ENCODE data around the gene CLDN2.

CLDN2 gene

GRCh38 chrX:106940068-106940467 is 19.9 kb downstream of the CLDN2 start:
- Histone ChIP-seq H3K27me3 (ENCODE audit: control insufficient read depth, insufficient read depth, low read length) (no peaks in the 10 kb centered on the region; the same call in 1 of the 2 replicates), H3K27ac (ENCODE audit: low read depth, low read length) (no peak overlapping the region), H3K9ac (ENCODE audit: low read depth, low read length) (no peak overlapping the region), H3K36me3 (ENCODE audit: control insufficient read depth, insufficient read depth, low read length) (peaks cover 16% of the 10 kb centered on the region), H3K4me1 (ENCODE audit: control insufficient read depth, insufficient read depth, low read length) (no peaks in the 10 kb centered on the region), H3K4me3 (ENCODE audit: low read depth, low read length) (no peak overlapping the region), H3K9me3 (ENCODE audit: control insufficient read depth, insufficient read depth, low read length) (no peaks in the 10 kb centered on the region)

DNA sequence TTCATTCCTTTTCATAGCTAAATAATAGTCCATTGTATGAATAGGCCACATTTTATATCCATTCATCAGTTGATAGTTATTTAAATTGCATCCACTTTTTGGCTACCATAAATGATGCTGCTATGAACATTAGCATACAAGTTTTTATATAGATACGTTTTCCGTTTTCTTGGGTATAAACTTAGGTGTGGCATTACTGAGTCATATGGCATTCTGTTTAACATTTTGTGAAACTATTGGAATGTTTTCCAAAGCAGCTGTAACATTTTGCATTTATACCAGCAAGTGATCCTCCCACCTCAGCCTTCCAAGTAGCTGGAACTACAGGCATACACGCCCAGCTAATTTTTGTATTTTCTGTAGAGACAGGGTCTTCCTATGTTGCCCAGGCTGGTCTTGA is 26.3 kb downstream of the CLDN2 start:
- Histone ChIP-seq H3K9ac (ENCODE audit: low read depth, low read length) (no peak overlapping the region), H3K36me3 (ENCODE audit: control insufficient read depth, insufficient read depth, low read length) (peaks cover 10% of the 10 kb centered on the region), H3K27ac (ENCODE audit: low read depth, low read length) (no peak overlapping the region), H3K9me3 (ENCODE audit: control insufficient read depth, insufficient read depth, low read length) (no peaks in the 10 kb centered on the region), H3K4me3 (ENCODE audit: low read depth, low read length) (no peak overlapping the region), H3K4me1 (ENCODE audit: control insufficient read depth, insufficient read depth, low read length) (no peaks in the 10 kb centered on the region), H3K27me3 (ENCODE audit: control insufficient read depth, insufficient read depth, low read length) (no peaks in the 10 kb centered on the region; the same call in none of the 2 replicates)

- H3K36me3 ChIP-seq (ENCODE audit: control insufficient read depth, insufficient read depth, low read length), result no peaks in the 10 kb centered on the region
- H3K4me1 ChIP-seq (ENCODE audit: control insufficient read depth, insufficient read depth, low read length), result no peaks in the 10 kb centered on the region
- H3K27me3 ChIP-seq (ENCODE audit: control insufficient read depth, insufficient read depth, low read length), result no peaks in the 10 kb centered on the region; the same call in 1 of the 2 replicates
- H3K9ac ChIP-seq (ENCODE audit: low read depth, low read length), result no peak overlapping the region
- no peaks in the 10 kb centered on the region for H3K9me3 ChIP-seq (ENCODE audit: control insufficient read depth, insufficient read depth, low read length)
- no peak overlapping the region for H3K27ac ChIP-seq (ENCODE audit: low read depth, low read length)
- H3K4me3 ChIP-seq (ENCODE audit: low read depth, low read length), result no peak overlapping the region
Measured at GRCh38 chrX:106948641-106949040, 28.4 kb downstream of the CLDN2 start.

- H3K27ac ChIP-seq (ENCODE audit: low read depth, low read length), result no peak overlapping the region
- H3K27me3 ChIP-seq (ENCODE audit: control insufficient read depth, insufficient read depth, low read length), result no peaks in the 10 kb centered on the region; the same call in 1 of the 2 replicates
- H3K9ac ChIP-seq (ENCODE audit: low read depth, low read length), result no peak overlapping the region
- H3K4me1 ChIP-seq (ENCODE audit: control insufficient read depth, insufficient read depth, low read length), result no peaks in the 10 kb centered on the region
- H3K4me3 ChIP-seq (ENCODE audit: low read depth, low read length), result no peak overlapping the region
- no peaks in the 10 kb centered on the region for H3K9me3 ChIP-seq (ENCODE audit: control insufficient read depth, insufficient read depth, low read length)
- 0 out of 2 replicates have a peak, but pooled peaks cover 5% of the 10 kb centered on the region for H3K36me3 ChIP-seq (ENCODE audit: control insufficient read depth, insufficient read depth, low read length)
Measured at GRCh38 chrX:106949366-106949765, 29.2 kb downstream of the CLDN2 start.

DNA sequence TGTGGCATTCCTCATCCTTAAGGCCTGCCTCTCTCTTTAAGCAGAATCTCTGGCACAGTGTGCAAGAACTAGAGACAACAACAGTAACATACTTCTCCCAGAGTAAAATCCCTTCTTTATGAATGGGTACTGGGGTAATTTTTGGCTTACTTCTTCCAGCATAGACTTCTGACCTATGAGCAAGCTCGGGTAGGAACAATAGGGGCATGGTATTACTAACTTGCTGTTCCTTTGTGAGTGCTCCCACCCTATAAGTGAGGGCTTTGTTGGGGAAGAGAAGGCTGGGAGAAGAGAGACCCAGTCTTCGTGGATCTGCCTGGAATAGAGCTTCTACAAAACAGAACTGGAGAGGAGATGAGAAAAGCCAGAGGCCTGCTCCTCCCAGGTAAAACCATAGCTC is 30.2 kb downstream of the CLDN2 start:
- H3K9me3 ChIP-seq (ENCODE audit: control insufficient read depth, insufficient read depth, low read length), result no peaks in the 10 kb centered on the region
- no peak overlapping the region for H3K9ac ChIP-seq (ENCODE audit: low read depth, low read length)
- H3K4me3 ChIP-seq (ENCODE audit: low read depth, low read length), result no peak overlapping the region
- H3K27me3 ChIP-seq (ENCODE audit: control insufficient read depth, insufficient read depth, low read length), result no peaks in the 10 kb centered on the region; the same call in 1 of the 2 replicates
- H3K36me3 ChIP-seq (ENCODE audit: control insufficient read depth, insufficient read depth, low read length), result 0 out of 2 replicates have a peak, but pooled peaks cover 10% of the 10 kb centered on the region
- no peaks in the 10 kb centered on the region for H3K4me1 ChIP-seq (ENCODE audit: control insufficient read depth, insufficient read depth, low read length)
- H3K27ac ChIP-seq (ENCODE audit: low read depth, low read length), result no peak overlapping the region

GRCh38 chrX:106951230-106951629 is 31.0 kb downstream of the CLDN2 start:
- Histone ChIP-seq H3K9me3 (ENCODE audit: control insufficient read depth, insufficient read depth, low read length) (no peaks in the 10 kb centered on the region), H3K27ac (ENCODE audit: low read depth, low read length) (no peak overlapping the region), H3K4me3 (ENCODE audit: low read depth, low read length) (no peak overlapping the region), H3K27me3 (ENCODE audit: control insufficient read depth, insufficient read depth, low read length) (no peaks in the 10 kb centered on the region; the same call in 1 of the 2 replicates), H3K36me3 (ENCODE audit: control insufficient read depth, insufficient read depth, low read length) (0 out of 2 replicates have a peak, but pooled peaks cover 15% of the 10 kb centered on the region), H3K4me1 (ENCODE audit: control insufficient read depth, insufficient read depth, low read length) (no peaks in the 10 kb centered on the region), H3K9ac (ENCODE audit: low read depth, low read length) (no peak overlapping the region)

GRCh38 chrX:106952089-106952488 is 31.9 kb downstream of the CLDN2 start:
- H3K9ac ChIP-seq (ENCODE audit: low read depth, low read length), result no peak overlapping the region
- no peaks in the 10 kb centered on the region for H3K9me3 ChIP-seq (ENCODE audit: control insufficient read depth, insufficient read depth, low read length)
- H3K27ac ChIP-seq (ENCODE audit: low read depth, low read length), result no peak overlapping the region
- no peak overlapping the region for H3K4me3 ChIP-seq (ENCODE audit: low read depth, low read length)
- H3K27me3 ChIP-seq (ENCODE audit: control insufficient read depth, insufficient read depth, low read length), result no peaks in the 10 kb centered on the region; the same call in 1 of the 2 replicates
- H3K36me3 ChIP-seq (ENCODE audit: control insufficient read depth, insufficient read depth, low read length), result 0 out of 2 replicates have a peak, but pooled peaks cover 15% of the 10 kb centered on the region
- no peaks in the 10 kb centered on the region for H3K4me1 ChIP-seq (ENCODE audit: control insufficient read depth, insufficient read depth, low read length)

- Histone ChIP-seq H3K36me3 (ENCODE audit: control insufficient read depth, insufficient read depth, low read length) (peaks cover 16% of the 10 kb centered on the region; the same call in 1 of the 2 replicates), H3K4me1 (ENCODE audit: control insufficient read depth, insufficient read depth, low read length) (no peaks in the 10 kb centered on the region), H3K27me3 (ENCODE audit: control insufficient read depth, insufficient read depth, low read length) (no peaks in the 10 kb centered on the region; the same call in 1 of the 2 replicates)
Measured at GRCh38 chrX:106952538-106952937, 32.3 kb downstream of the CLDN2 start.

DNA sequence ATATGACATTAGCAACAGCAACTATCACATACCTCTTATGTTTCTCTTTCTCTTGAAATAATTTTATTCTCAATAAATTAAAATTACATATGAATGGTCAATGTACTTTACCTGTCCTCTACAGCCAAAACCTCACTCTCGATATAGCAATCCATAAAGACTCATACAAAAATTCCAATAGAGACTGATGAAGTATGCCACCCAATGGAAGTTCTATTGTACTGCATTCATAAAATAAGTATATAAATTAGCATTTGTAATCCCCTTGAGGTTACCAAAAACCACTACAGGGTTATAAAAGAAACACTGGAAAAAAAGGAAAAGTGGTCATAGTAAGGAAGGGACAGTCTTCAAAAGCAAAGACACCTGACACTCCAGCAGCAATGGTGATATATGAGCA is 32.8 kb downstream of the CLDN2 start:
- H3K4me1 ChIP-seq (ENCODE audit: control insufficient read depth, insufficient read depth, low read length), result no peaks in the 10 kb centered on the region
- no peaks in the 10 kb centered on the region for H3K9me3 ChIP-seq (ENCODE audit: control insufficient read depth, insufficient read depth, low read length)
- no peak overlapping the region for H3K4me3 ChIP-seq (ENCODE audit: low read depth, low read length)
- H3K36me3 ChIP-seq (ENCODE audit: control insufficient read depth, insufficient read depth, low read length), result peaks cover 20% of the 10 kb centered on the region; the same call in 1 of the 2 replicates
- no peak overlapping the region for H3K27ac ChIP-seq (ENCODE audit: low read depth, low read length)
- H3K9ac ChIP-seq (ENCODE audit: low read depth, low read length), result no peak overlapping the region
- H3K27me3 ChIP-seq (ENCODE audit: control insufficient read depth, insufficient read depth, low read length), result no peaks in the 10 kb centered on the region; the same call in 1 of the 2 replicates

More at GRCh38 chrX:106952538-106952937, 32.3 kb downstream of the CLDN2 start:
- Histone ChIP-seq H3K9ac (ENCODE audit: low read depth, low read length) (no peak overlapping the region), H3K4me3 (ENCODE audit: low read depth, low read length) (no peak overlapping the region), H3K27ac (ENCODE audit: low read depth, low read length) (no peak overlapping the region), H3K9me3 (ENCODE audit: control insufficient read depth, insufficient read depth, low read length) (no peaks in the 10 kb centered on the region)

DNA sequence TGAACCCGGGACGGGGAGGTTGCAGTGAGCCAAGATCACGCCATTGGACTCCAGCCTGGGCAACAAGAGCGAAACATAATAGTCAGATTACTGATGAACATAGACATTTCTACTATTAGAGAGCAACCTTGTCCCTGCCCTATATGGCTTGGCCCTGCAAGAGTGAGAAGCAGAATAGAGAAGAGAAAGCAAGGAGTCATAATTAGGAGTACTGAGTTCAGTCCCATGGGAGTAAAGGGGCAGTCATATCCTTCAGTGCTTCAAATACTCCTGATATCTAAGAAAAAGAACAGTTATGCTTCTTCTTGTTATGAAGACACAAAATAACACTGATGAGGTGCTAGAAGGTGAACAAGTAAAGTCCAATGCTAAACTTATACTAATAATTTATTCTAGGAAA is 33.8 kb downstream of the CLDN2 start:
- H3K36me3 ChIP-seq (ENCODE audit: control insufficient read depth, insufficient read depth, low read length), result peaks cover 25% of the 10 kb centered on the region; the same call in 1 of the 2 replicates
- no peaks in the 10 kb centered on the region; the same call in 1 of the 2 replicates for H3K27me3 ChIP-seq (ENCODE audit: control insufficient read depth, insufficient read depth, low read length)
- no peaks in the 10 kb centered on the region for H3K4me1 ChIP-seq (ENCODE audit: control insufficient read depth, insufficient read depth, low read length)
- no peaks in the 10 kb centered on the region for H3K9me3 ChIP-seq (ENCODE audit: control insufficient read depth, insufficient read depth, low read length)
- H3K9ac ChIP-seq (ENCODE audit: low read depth, low read length), result no peak overlapping the region
- H3K27ac ChIP-seq (ENCODE audit: low read depth, low read length), result no peak overlapping the region
- no peak overlapping the region for H3K4me3 ChIP-seq (ENCODE audit: low read depth, low read length)

DNA sequence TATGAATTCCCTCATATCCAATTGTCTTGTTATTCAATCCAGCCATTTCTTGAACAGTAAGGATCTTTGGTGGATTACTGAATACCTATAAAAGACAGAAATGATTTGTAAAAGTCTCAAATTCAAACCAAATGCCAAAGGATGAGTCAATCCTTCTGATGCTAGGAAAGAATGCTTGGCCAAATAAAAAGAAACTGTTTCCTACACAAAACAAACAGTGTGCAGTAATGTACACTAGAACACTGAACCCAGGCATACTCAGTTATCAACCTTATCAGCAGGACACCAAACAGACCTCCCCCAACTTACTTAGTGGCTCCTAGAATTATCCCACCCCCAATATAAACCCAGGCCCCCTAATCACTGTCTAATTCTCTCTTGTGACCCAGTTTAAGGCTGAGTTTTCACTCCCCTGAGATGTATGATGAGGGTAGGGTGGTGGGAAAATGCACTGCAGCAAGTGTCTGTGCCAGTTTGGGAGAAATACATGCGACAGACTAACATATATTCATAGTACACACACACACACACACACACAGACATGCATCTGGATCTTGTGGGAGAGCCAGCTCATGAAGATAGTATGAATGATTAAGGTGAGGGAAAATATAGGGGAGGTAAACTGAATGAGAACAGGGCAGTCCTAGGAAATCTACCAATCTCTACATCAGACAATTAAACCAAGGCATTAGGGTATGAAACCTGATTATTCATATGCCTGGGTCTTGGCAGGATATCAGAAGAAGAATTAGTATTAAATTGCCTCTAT is 35.0 kb downstream of the CLDN2 start:
- Histone ChIP-seq H3K36me3 (ENCODE audit: control insufficient read depth, insufficient read depth, low read length) (peaks cover 25% of the 10 kb centered on the region; the same call in 1 of the 2 replicates), H3K4me3 (ENCODE audit: low read depth, low read length) (no peak overlapping the region), H3K9me3 (ENCODE audit: control insufficient read depth, insufficient read depth, low read length) (no peaks in the 10 kb centered on the region), H3K27ac (ENCODE audit: low read depth, low read length) (no peak overlapping the region), H3K27me3 (ENCODE audit: control insufficient read depth, insufficient read depth, low read length) (no peaks in the 10 kb centered on the region; the same call in 1 of the 2 replicates), H3K4me1 (ENCODE audit: control insufficient read depth, insufficient read depth, low read length) (no peaks in the 10 kb centered on the region), H3K9ac (ENCODE audit: low read depth, low read length) (no peak overlapping the region)
